T-cell (primary cell): ENCODE measurements around the gene AP1G2. TPM values are rescaled to one million over a fixed set of nuclear protein-coding genes. Genes with fewer than 3 reads are reported as not detected.
A peak's percentile ranks its signal among the peaks of the same experiment; 100 is the strongest.

Experiments used
- ATAC-seq, 4 experiments: fragments of 200-7000 bp in 3 of 4; fragments of 150-1000 bp in 1 of 4; cut with Tn5 transposase; replicated peaks in 1 of 4; 1 replicate in 3 of 4; 2 replicates in 1 of 4; pipeline ENCODE4 v1.10.0; 2021; ENCODE audit warnings: moderate library complexity in 3 of 4, mild to moderate bottlenecking in 2 of 4, moderate number of reproducible peaks in 1 of 4
- CTCF ChIA-PET, 2 donors: fragments of 300-600 bp; sonication (Branson Sonifier 250); formaldehyde crosslinking; loops; one replicate each; lab custom pipeline; 2022; ENCODE audit warnings: antibody characterized with exemption in 2 of 2; lab: Charles Lee
- POLR2A ChIA-PET, 2 donors: fragments of 300-600 bp; sonication (Branson Sonifier 250); formaldehyde crosslinking; loops; one replicate each; lab custom pipeline; 2022; ENCODE audit warnings: antibody characterized with exemption in 2 of 2; lab: Charles Lee
- DNase-seq, 35 experiments: peaks; one replicate each; pipeline versions ENCODE4 v3.0.0 to v3.0.0-alpha.2; 2013 to 2023
- H3K27ac ChIP-seq: one replicate; pipeline ENCODE4 v1.5.1; 2013; ENCODE audit warnings: low read length
- H3K27me3 ChIP-seq, 2 experiments: replicated peaks in 1 of 2; 1 replicate in 1 of 2; 2 replicates in 1 of 2; pipeline versions ENCODE4 v1.6.1 to v1.7.0; 2013; ENCODE audit warnings: low read length in 1 of 2, mixed read lengths in 1 of 2; ENCODE audit not compliant: control insufficient read depth in 2 of 2, insufficient read depth in 2 of 2; ENCODE audit errors: extremely low read depth in 1 of 2
- H3K36me3 ChIP-seq, 2 donors: 1 replicate in 1 of 2; 2 replicates in 1 of 2; pipeline versions ENCODE4 v1.6.1 to v1.7.0; 2013; ENCODE audit warnings: low read length in 1 of 2; ENCODE audit not compliant: control insufficient read depth in 2 of 2, insufficient read depth in 1 of 2; ENCODE audit errors: extremely low read depth in 1 of 2
- H3K4me1 ChIP-seq, 2 experiments: 1 replicate in 1 of 2; 2 replicates in 1 of 2; pipeline versions ENCODE4 v1.6.1 to v1.7.0; 2013; ENCODE audit warnings: low read length in 2 of 2, mixed read lengths in 1 of 2; ENCODE audit not compliant: insufficient read depth in 2 of 2, control insufficient read depth in 1 of 2; ENCODE audit errors: extremely low read depth in 1 of 2
- H3K4me3 ChIP-seq, 2 donors: 1 replicate in 1 of 2; 2 replicates in 1 of 2; pipeline versions ENCODE4 v1.5.1 to v1.7.0; 2013; ENCODE audit warnings: mild to moderate bottlenecking in 2 of 2, low read length in 1 of 2, moderate library complexity in 1 of 2; ENCODE audit not compliant: control insufficient read depth in 1 of 2; ENCODE audit errors: extremely low read depth in 1 of 2
- H3K9me3 ChIP-seq: 2 replicates; pipeline ENCODE4 v1.7.0; 2013
- H3K27ac Mint-ChIP-seq, 2 donors: one replicate each; pipeline ENCODE4 v1.8.0; 2020 to 2021; ENCODE audit warnings: mild to moderate bottlenecking in 2 of 2, mixed read lengths in 2 of 2
- H3K27me3 Mint-ChIP-seq, 2 donors: one replicate each; pipeline ENCODE4 v1.8.0; 2021 to 2022; ENCODE audit warnings: mixed read lengths in 2 of 2
- H3K36me3 Mint-ChIP-seq: one replicate; pipeline ENCODE4 v1.8.0; 2021; ENCODE audit warnings: mixed read lengths
- H3K4me1 Mint-ChIP-seq, 3 donors: one replicate each; pipeline ENCODE4 v1.8.0; 2020 to 2022; ENCODE audit warnings: mixed read lengths in 3 of 3, mild to moderate bottlenecking in 1 of 3
- H3K4me3 Mint-ChIP-seq, 3 donors: one replicate each; pipeline ENCODE4 v1.8.0; 2020 to 2022; ENCODE audit warnings: mild to moderate bottlenecking in 3 of 3, mixed read lengths in 3 of 3, moderate library complexity in 3 of 3
- H3K9me3 Mint-ChIP-seq, 3 donors: one replicate each; pipeline ENCODE4 v1.8.0; 2020 to 2022; ENCODE audit warnings: mixed read lengths in 3 of 3
- WGBS: methylation state at CpG from one replicate; pipeline ENCODE4 v1.1.5; 2013; ENCODE audit warnings: missing lambda C conversion rate; ENCODE audit not compliant: insufficient coverage; 5-methylcytosine and 5-hydroxymethylcytosine counted together
- total RNA-seq, 35 experiments: library from RNA in 6 of 35; stranded (reverse) in 6 of 35; fragments of 120-200 nt in 1 of 35; gene quantifications; one replicate each; pipeline versions ENCODE4 v1.2.1 to v1.2.4 and lab custom pipeline; 2013 to 2026

AP1G2 gene
- total RNA-seq, 5 donors from 2014 or later (not counting 1 experiment from before 2014, with no cell fraction given): 321 to 526 (median 484) TPM

GRCh38 chr14:23559010-23559925 is 8.3 kb downstream of the AP1G2 start:
- POLR2A ChIA-PET: interaction anchor here in 1 of 2 donors (0.5 to 0.6 kb wide), 3 partner anchors 9 to 269 kb away, joined by 3 read pairs; no protein-coding TSS in a partner anchor
- peaks cover 20 to 62% of the 10 kb centered on the region in 2 donors for H3K36me3 ChIP-seq
- no peaks in the 10 kb centered on the region for H3K9me3 ChIP-seq
- H3K4me3 ChIP-seq: no peak overlapping the region
- CTCF ChIA-PET: interaction anchor here (0.6 to 9.2 kb wide), 12 partner anchors 9 to 87 kb away, joined by 3 to 107 read pairs (median 4); no protein-coding TSS in a partner anchor
- peak in 33 of 35 experiments; percentile 14 to 85 (median 61) for DNase-seq
- Mint-ChIP-seq H3K4me3 (no peak overlapping the region), H3K9me3 (no peaks in the 10 kb centered on the region), H3K4me1 (peaks cover 34 to 46% (median 43%) of the 10 kb centered on the region in 3 donors), H3K27me3 (no peaks in the 10 kb centered on the region), H3K36me3 (peaks cover 27% of the 10 kb centered on the region), H3K27ac (no peak overlapping the region)
- 83% methylated on average over 13 of the region's 21 CpGs for WGBS
- no peak overlapping the region for H3K27ac ChIP-seq
- H3K4me1 ChIP-seq: peaks cover 6 to 44% of the 10 kb centered on the region in 2 experiments
- no peak for ATAC-seq
- H3K27me3 ChIP-seq: no peaks in the 10 kb centered on the region

- no peaks in the 10 kb centered on the region for H3K9me3 ChIP-seq
- Mint-ChIP-seq H3K9me3 (no peaks in the 10 kb centered on the region), H3K27ac (peak overlapping the region in 1 of 2 donors; percentile 90), H3K4me3 (peak overlapping the region in 1 of 3 donors; percentile 97), H3K27me3 (no peaks in the 10 kb centered on the region), H3K36me3 (peaks cover 23% of the 10 kb centered on the region), H3K4me1 (peaks cover 34 to 46% (median 43%) of the 10 kb centered on the region in 3 donors)
- peaks cover 13 to 54% of the 10 kb centered on the region in 2 donors for H3K36me3 ChIP-seq
- no peaks in the 10 kb centered on the region for H3K27me3 ChIP-seq
- ChIA-PET POLR2A (interaction anchor here in 1 of 2 donors (0.5 to 0.6 kb wide), 3 partner anchors 9 to 268 kb away, joined by 3 read pairs; no protein-coding TSS in a partner anchor), CTCF (interaction anchor here (0.6 to 9.2 kb wide), 9 partner anchors 10 to 547 kb away, joined by 3 to 107 read pairs (median 3); no protein-coding TSS in a partner anchor)
- no peak for ATAC-seq
- DNase-seq: no peak
- no peak overlapping the region for H3K27ac ChIP-seq
- WGBS: 94% methylated on average over 6 of the region's 10 CpGs
- H3K4me1 ChIP-seq: peaks cover 6 to 44% of the 10 kb centered on the region in 2 experiments
- H3K4me3 ChIP-seq: no peak overlapping the region
Measured at GRCh38 chr14:23558346-23559009, 9.1 kb downstream of the AP1G2 start.

GRCh38 chr14:23557946-23558345 is 9.6 kb downstream of the AP1G2 start:
- H3K9me3 Mint-ChIP-seq: no peaks in the 10 kb centered on the region
- ATAC-seq (no peak), DNase-seq (no peak)
- Histone ChIP-seq H3K4me1 (peaks cover 6 to 44% of the 10 kb centered on the region in 2 experiments), H3K36me3 (peaks cover 11 to 49% of the 10 kb centered on the region in 2 donors), H3K4me3 (no peak overlapping the region), H3K9me3 (no peaks in the 10 kb centered on the region), H3K27ac (no peak overlapping the region), H3K27me3 (no peaks in the 10 kb centered on the region)
- CTCF ChIA-PET: interaction anchor here (0.6 to 9.2 kb wide), 6 partner anchors 11 to 547 kb away, joined by 3 to 107 read pairs (median 4); no protein-coding TSS in a partner anchor
- H3K4me1 Mint-ChIP-seq: peaks cover 31 to 43% (median 38%) of the 10 kb centered on the region in 3 donors
- WGBS: no CpG with 5 or more reads among the region's 1 CpG
- H3K4me3 Mint-ChIP-seq: peak overlapping the region; percentile 58 to 97 (median 73)
- no peaks in the 10 kb centered on the region for H3K27me3 Mint-ChIP-seq
- POLR2A ChIA-PET: no interaction called here
- peak overlapping the region; percentile 78 to 90 for H3K27ac Mint-ChIP-seq
- peaks cover 21% of the 10 kb centered on the region for H3K36me3 Mint-ChIP-seq

GRCh38 chr14:23557521-23557920 is 10.1 kb downstream of the AP1G2 start:
- Mint-ChIP-seq H3K9me3 (no peaks in the 10 kb centered on the region), H3K27ac (peak overlapping the region; percentile 78 to 90), H3K36me3 (peaks cover 19% of the 10 kb centered on the region), H3K4me1 (peaks cover 29 to 41% (median 35%) of the 10 kb centered on the region in 3 donors), H3K4me3 (peak overlapping the region; percentile 58 to 97 (median 73)), H3K27me3 (no peaks in the 10 kb centered on the region)
- CTCF ChIA-PET: interaction anchor here (0.6 to 9.2 kb wide), 4 partner anchors 31 to 546 kb away, joined by 3 to 107 read pairs (median 6); no protein-coding TSS in a partner anchor
- Histone ChIP-seq H3K9me3 (no peaks in the 10 kb centered on the region), H3K4me3 (no peak overlapping the region), H3K4me1 (peaks cover 6 to 43% of the 10 kb centered on the region in 2 experiments), H3K36me3 (peaks cover 11 to 45% of the 10 kb centered on the region in 2 donors), H3K27ac (no peak overlapping the region), H3K27me3 (no peaks in the 10 kb centered on the region)
- POLR2A ChIA-PET: no interaction called here
- WGBS: 88% methylated on average over 2 of the region's 2 CpGs
- DNase-seq (no peak), ATAC-seq (no peak)

GRCh38 chr14:23556700-23557440 is 10.7 kb downstream of the AP1G2 start:
- no peaks in the 10 kb centered on the region for H3K27me3 Mint-ChIP-seq
- no peaks in the 10 kb centered on the region for H3K27me3 ChIP-seq
- 61% methylated on average over 14 of the region's 17 CpGs for WGBS
- ATAC-seq (no peak), DNase-seq (no peak)
- peak overlapping the region; percentile 78 for H3K27ac ChIP-seq
- peaks cover 11 to 38% of the 10 kb centered on the region in 2 donors for H3K36me3 ChIP-seq
- peaks cover 18% of the 10 kb centered on the region for H3K36me3 Mint-ChIP-seq
- no peaks in the 10 kb centered on the region for H3K9me3 Mint-ChIP-seq
- CTCF ChIA-PET: interaction anchor here in 1 of 2 donors (0.9 to 9.2 kb wide), 2 partner anchors 12 to 79 kb away, joined by 3 to 107 read pairs; no protein-coding TSS in a partner anchor
- peaks cover 6 to 43% of the 10 kb centered on the region in 2 experiments for H3K4me1 ChIP-seq
- H3K4me3 ChIP-seq: peak overlapping the region; percentile 75 to 87
- H3K4me3 Mint-ChIP-seq: peak overlapping the region; percentile 90 to 97 (median 96)
- H3K27ac Mint-ChIP-seq: peak overlapping the region; percentile 90 to 96
- peaks cover 31 to 43% (median 39%) of the 10 kb centered on the region in 3 donors for H3K4me1 Mint-ChIP-seq
- H3K9me3 ChIP-seq: no peaks in the 10 kb centered on the region
- POLR2A ChIA-PET: no interaction called here
